Activated T-cell treated with anti-CD3 and anti-CD28 coated beads, Interleukin-2, amount 50 U/mL, for 72 hours (primary cell): ENCODE measurements around the gene GPR152. TPM values are rescaled to one million over a fixed set of nuclear protein-coding genes. Genes with fewer than 3 reads are reported as not detected.
A peak's percentile ranks its signal among the peaks of the same experiment; 100 is the strongest.

ENCODE experiments used
- ATAC-seq, 2 donors: fragments of 150-1000 bp; cut with Tn5 transposase; replicated peaks in 1 of 2; 2 replicates each; pipeline ENCODE4 v1.10.0; 2021; ENCODE audit warnings: moderate library complexity in 2 of 2, mild to moderate bottlenecking in 1 of 2
- DNase-seq, 2 donors: peaks; one replicate each; pipeline ENCODE4 v3.0.0; 2021 to 2022; ENCODE audit warnings: mixed read lengths in 1 of 2
- H3K27ac Mint-ChIP-seq: one replicate; pipeline ENCODE4 v1.8.0; 2022; ENCODE audit warnings: mild to moderate bottlenecking, moderate library complexity, mixed read lengths
- H3K27me3 Mint-ChIP-seq: one replicate; pipeline ENCODE4 v1.8.0; 2022; ENCODE audit warnings: low read depth, mixed read lengths
- H3K36me3 Mint-ChIP-seq, 2 donors: one replicate each; pipeline ENCODE4 v1.8.0; 2022; ENCODE audit warnings: mixed read lengths in 2 of 2, mild to moderate bottlenecking in 1 of 2; ENCODE audit not compliant: insufficient read depth in 2 of 2
- H3K4me1 Mint-ChIP-seq: one replicate; pipeline ENCODE4 v1.8.0; 2022; ENCODE audit warnings: low read depth, mixed read lengths
- H3K4me3 Mint-ChIP-seq, 2 donors: one replicate each; pipeline ENCODE4 v1.8.0; 2022; ENCODE audit warnings: mild to moderate bottlenecking in 2 of 2, mixed read lengths in 2 of 2, moderate library complexity in 2 of 2
- H3K9me3 Mint-ChIP-seq, 2 donors: one replicate each; pipeline ENCODE4 v1.8.0; 2022; ENCODE audit warnings: mixed read lengths in 2 of 2
- total RNA-seq, 2 donors: library from RNA; stranded (reverse); gene quantifications; one replicate each; pipeline ENCODE4 v1.2.3, GENCODE V29; 2022

Gene GPR152
- total RNA-seq, 2 donors from 2014 or later, result not detected

- H3K27me3 Mint-ChIP-seq, result no peaks in the 10 kb centered on the region
- H3K9me3 Mint-ChIP-seq, result no peaks in the 10 kb centered on the region
- DNase-seq (peak; percentile 89 to 92), ATAC-seq (peak; percentile 70 to 78)
- H3K4me3 Mint-ChIP-seq, result peak overlapping the region; percentile 91 to 97
- H3K36me3 Mint-ChIP-seq, result peaks cover 10 to 18% of the 10 kb centered on the region in 2 donors
- peak overlapping the region; percentile 89 for H3K27ac Mint-ChIP-seq
- H3K4me1 Mint-ChIP-seq, result peaks cover 60% of the 10 kb centered on the region
Measured at GRCh38 chr11:67438158-67438902, 14.2 kb downstream of the GPR152 start.

- no peak for ATAC-seq
- Mint-ChIP-seq H3K27ac (peak overlapping the region; percentile 89), H3K4me1 (peaks cover 63% of the 10 kb centered on the region), H3K9me3 (no peaks in the 10 kb centered on the region), H3K36me3 (peaks cover 10 to 18% of the 10 kb centered on the region in 2 donors), H3K27me3 (no peaks in the 10 kb centered on the region), H3K4me3 (peak overlapping the region; percentile 91 to 97)
- DNase-seq, result no peak
Measured at GRCh38 chr11:67437809-67438157, 14.7 kb downstream of the GPR152 start.

- ATAC-seq (peak; percentile 29 to 41), DNase-seq (peak; percentile 64 to 70)
- peaks cover 10 to 18% of the 10 kb centered on the region in 2 donors for H3K36me3 Mint-ChIP-seq
- H3K4me1 Mint-ChIP-seq, result peaks cover 65% of the 10 kb centered on the region
- H3K4me3 Mint-ChIP-seq, result peak within 1 kb of the TSS; percentile 91 to 97
- H3K27ac Mint-ChIP-seq, result peak within 1 kb of the TSS; percentile 89
- H3K27me3 Mint-ChIP-seq, result no peaks in the 10 kb centered on the region
- H3K9me3 Mint-ChIP-seq, result no peaks in the 10 kb centered on the region
Measured at GRCh38 chr11:67437082-67437808, 15.3 kb downstream of the GPR152 start, which contains the start of gene PTPRCAP. PTPRCAP (minus strand) TSS chr11:67437682; CDS start chr11:67437619, 63 bp downstream.

- H3K36me3 Mint-ChIP-seq, result peaks cover 10 to 24% of the 10 kb centered on the region in 2 donors
- ATAC-seq, result peak; percentile 31 to 38
- H3K4me1 Mint-ChIP-seq, result peaks cover 66% of the 10 kb centered on the region
Measured at GRCh38 chr11:67436459-67437081, 16.0 kb downstream of the GPR152 start.

GRCh38 chr11:67435727-67436458, 16.6 kb downstream of the GPR152 start:
- Mint-ChIP-seq H3K27ac (peak overlapping the region; percentile 81), H3K4me3 (peak overlapping the region; percentile 91 to 97), H3K36me3 (peaks cover 10 to 24% of the 10 kb centered on the region in 2 donors), H3K4me1 (peaks cover 71% of the 10 kb centered on the region), H3K9me3 (no peaks in the 10 kb centered on the region), H3K27me3 (no peaks in the 10 kb centered on the region)
- DNase-seq (no peak), ATAC-seq (peak in 1 of 2 donors; percentile 0)

More at GRCh38 chr11:67436459-67437081, 16.0 kb downstream of the GPR152 start:
- Mint-ChIP-seq H3K27ac (peak overlapping the region; percentile 20), H3K27me3 (no peaks in the 10 kb centered on the region), H3K4me3 (peak overlapping the region; percentile 91 to 97), H3K9me3 (no peaks in the 10 kb centered on the region)
- peak; percentile 76 to 80 for DNase-seq

- Mint-ChIP-seq H3K27ac (peak overlapping the region; percentile 91), H3K27me3 (no peaks in the 10 kb centered on the region), H3K4me1 (peaks cover 71% of the 10 kb centered on the region), H3K9me3 (no peaks in the 10 kb centered on the region), H3K36me3 (peaks cover 10 to 24% of the 10 kb centered on the region in 2 donors), H3K4me3 (peak overlapping the region; percentile 91 to 97)
- DNase-seq, result no peak
- no peak for ATAC-seq
Measured at GRCh38 chr11:67435031-67435726, 17.4 kb downstream of the GPR152 start.

GRCh38 chr11:67434395-67434881, 18.1 kb downstream of the GPR152 start:
- no peaks in the 10 kb centered on the region for H3K9me3 Mint-ChIP-seq
- peaks cover 68% of the 10 kb centered on the region for H3K4me1 Mint-ChIP-seq
- H3K36me3 Mint-ChIP-seq, result peaks cover 8 to 23% of the 10 kb centered on the region in 2 donors
- DNase-seq (no peak), ATAC-seq (no peak)
- H3K27me3 Mint-ChIP-seq, result no peaks in the 10 kb centered on the region
- peak overlapping the region; percentile 61 for H3K27ac Mint-ChIP-seq
- H3K4me3 Mint-ChIP-seq, result peak overlapping the region; percentile 62 to 97

- H3K36me3 Mint-ChIP-seq, result peaks cover 8 to 21% of the 10 kb centered on the region in 2 donors
- DNase-seq (no peak), ATAC-seq (no peak)
- H3K27me3 Mint-ChIP-seq, result no peaks in the 10 kb centered on the region
- peaks cover 64% of the 10 kb centered on the region for H3K4me1 Mint-ChIP-seq
- H3K27ac Mint-ChIP-seq, result peak overlapping the region; percentile 82
- H3K4me3 Mint-ChIP-seq, result peak overlapping the region; percentile 62 to 97
- no peaks in the 10 kb centered on the region for H3K9me3 Mint-ChIP-seq
Measured at GRCh38 chr11:67433536-67434394, 18.8 kb downstream of the GPR152 start.

- DNase-seq (no peak), ATAC-seq (no peak)
- Mint-ChIP-seq H3K36me3 (peaks cover 8 to 19% of the 10 kb centered on the region in 2 donors), H3K9me3 (no peaks in the 10 kb centered on the region), H3K27ac (peak overlapping the region; percentile 82), H3K4me1 (peaks cover 62% of the 10 kb centered on the region), H3K27me3 (no peaks in the 10 kb centered on the region), H3K4me3 (no peak overlapping the region)
Measured at GRCh38 chr11:67432655-67433349, 19.7 kb downstream of the GPR152 start.

- no peak for DNase-seq
- Mint-ChIP-seq H3K4me3 (peak overlapping the region in 1 of 2 donors; percentile 5), H3K36me3 (peaks cover 7 to 16% of the 10 kb centered on the region in 2 donors), H3K9me3 (no peaks in the 10 kb centered on the region), H3K27ac (peak overlapping the region; percentile 69), H3K27me3 (no peaks in the 10 kb centered on the region), H3K4me1 (peaks cover 70% of the 10 kb centered on the region)
- ATAC-seq, result no peak
Measured at GRCh38 chr11:67431346-67432249, 20.9 kb downstream of the GPR152 start.
